Measurements from ENCODE around the gene DOK7.

- TF ChIP-seq POLR2A (IDR thresholded peaks at IDR 0.05), result no peak
- no peak for TF ChIP-seq CTCF (IDR thresholded peaks at IDR 0.05)
- TF ChIP-seq POLR2AphosphoS5 (IDR thresholded peaks at IDR 0.05), result no peak
- no peak for TF ChIP-seq EP300 (IDR thresholded peaks at IDR 0.05)
Measured at GRCh38 chr4:3511187-3511586, 48.1 kb downstream of the DOK7 start.
